ENCODE data around the gene SPATA12.

The SPATA12 gene

GRCh38 chr3:57085211-57085610 lies 24.7 kb downstream of the SPATA12 start:
- DNase-seq, result no peak

DNA sequence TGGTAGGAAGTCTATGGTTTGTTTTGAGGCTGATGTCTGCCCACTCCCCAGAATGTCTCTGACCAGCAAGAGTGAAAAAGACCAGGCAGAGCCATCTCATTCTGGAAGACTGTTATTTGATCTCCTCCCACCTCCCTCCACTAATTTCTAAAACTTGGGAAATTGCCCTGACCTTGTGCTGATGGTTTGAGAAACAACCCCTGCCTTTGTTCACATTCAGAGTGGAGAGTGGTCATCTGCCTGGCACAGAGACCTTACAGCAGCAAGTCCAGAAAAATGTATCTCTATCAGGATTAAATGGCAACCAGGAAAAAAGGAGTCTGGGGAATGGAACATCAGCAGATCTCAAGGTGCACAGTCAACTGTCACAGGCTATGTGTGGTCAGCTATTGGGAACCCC lies 25.7 kb downstream of the SPATA12 start:
- no peak for DNase-seq

DNA sequence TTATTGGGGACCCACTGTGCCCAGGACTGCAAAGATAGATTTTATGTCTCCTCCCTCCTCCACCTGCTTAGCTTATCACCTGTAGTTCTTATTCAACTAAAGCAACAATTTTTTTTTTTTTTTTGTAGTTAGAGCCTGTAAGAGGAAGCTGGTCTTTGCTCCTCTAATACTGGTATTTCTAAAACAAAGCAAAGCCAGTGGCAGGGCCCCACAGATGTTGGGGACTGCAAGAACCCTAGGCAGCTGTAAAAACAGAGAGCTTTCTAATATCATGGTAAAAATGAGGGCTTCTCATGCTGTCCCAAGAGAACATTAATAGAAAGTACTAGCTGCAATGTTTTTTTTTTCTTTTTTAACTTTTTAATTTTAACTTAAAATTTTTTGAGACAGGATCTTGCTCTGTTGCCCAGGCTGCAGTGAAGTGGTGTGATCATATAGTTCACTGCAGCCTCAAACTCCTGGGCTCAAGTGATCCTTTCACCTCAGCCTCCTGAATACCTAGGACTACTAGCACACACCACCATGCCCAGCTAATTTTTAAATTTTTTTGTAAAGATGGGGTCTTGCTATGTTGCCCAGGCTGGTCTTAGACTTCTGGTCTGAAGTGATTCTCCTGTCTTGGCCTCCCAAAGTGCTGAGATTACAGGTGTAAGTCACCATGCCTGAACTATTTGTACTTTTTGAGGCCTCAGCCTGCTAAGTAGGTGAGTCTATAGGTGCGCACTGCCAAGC lies 27.1 kb downstream of the SPATA12 start:
- no peak for DNase-seq

- DNase-seq, result no peak
Observed at GRCh38 chr3:57088503-57088902, 28.0 kb downstream of the SPATA12 start.

DNA sequence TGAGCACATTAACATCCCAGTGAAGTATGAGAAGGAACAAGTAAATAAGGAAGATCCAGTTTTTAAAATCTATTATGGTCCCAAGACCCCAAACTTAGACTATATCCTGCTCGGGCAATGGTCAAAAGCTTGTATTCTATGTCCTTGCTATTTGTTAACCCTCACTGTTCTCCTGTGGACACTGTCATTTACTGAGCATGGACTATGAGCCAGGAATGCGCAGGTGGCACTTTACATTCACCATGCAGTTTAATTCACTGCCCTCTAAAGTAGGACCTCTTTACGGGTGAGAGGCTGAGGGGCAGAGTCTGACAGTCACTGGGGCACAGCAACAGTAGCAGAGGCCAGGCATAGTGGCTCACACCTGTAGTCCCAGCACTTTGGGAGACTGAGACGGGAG lies 28.6 kb downstream of the SPATA12 start:
- DNase-seq, result no peak

DNA sequence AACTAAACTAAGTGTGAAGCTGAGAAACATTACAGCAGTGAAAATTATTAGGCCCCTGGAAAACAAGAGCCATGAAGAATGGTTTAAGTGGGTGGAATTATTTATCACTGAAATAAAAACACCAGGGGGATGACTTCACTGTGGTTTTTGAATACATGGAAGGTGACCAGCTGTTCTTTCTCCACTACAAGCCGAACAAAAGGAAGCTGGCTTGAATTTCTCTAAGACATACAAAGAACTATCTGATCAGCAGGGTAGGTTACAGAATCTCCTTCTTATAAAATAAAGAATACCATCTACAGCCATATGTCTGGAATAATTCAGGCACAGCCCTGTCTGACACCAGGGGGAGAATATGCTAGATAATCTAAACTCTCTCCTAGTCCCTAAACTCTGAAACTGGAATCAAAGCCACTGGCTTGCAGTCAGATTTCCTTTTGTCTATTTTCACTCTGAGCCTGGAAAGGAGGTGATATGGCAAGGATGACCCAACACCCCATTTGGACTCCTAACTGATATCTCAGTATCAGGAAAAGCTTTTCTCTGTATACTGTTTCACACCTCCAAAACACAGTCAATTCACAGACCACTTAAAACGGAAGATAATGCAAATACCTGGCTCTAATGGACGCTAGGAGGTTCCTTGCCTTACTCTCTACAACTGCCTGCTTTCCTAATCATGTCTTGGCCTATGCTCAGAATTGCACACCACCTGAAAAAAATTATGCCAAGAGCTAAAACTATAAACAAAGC lies 31.2 kb downstream of the SPATA12 start:
- DNase-seq, result no peak

DNA sequence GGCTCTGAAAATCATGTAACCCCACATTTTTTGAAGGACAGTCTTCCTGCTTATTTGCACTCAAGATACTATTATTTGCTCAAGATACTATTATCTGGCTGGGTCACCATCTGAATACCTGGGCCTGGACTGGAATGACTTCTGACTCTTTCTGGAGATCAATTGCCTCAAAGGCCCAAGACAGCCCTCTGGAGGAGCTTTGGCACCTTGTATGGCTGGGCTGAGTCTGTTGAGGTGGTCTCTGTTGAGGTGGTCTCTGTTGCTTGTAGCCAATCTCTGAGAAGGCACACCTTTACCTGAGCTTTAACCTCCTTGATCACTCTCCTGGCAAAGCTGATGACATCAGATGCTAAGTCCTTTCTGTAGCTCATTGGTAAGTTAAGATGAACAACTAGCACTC lies 33.0 kb downstream of the SPATA12 start:
- no peak for DNase-seq

GRCh38 chr3:57093971-57094535 lies 33.6 kb downstream of the SPATA12 start:
- DNase-seq, result no peak

GRCh38 chr3:57094575-57094974 lies 34.1 kb downstream of the SPATA12 start:
- DNase-seq, result no peak

- no peak for DNase-seq
Observed at GRCh38 chr3:57095363-57095762, 34.9 kb downstream of the SPATA12 start.

GRCh38 chr3:57097536-57097935 lies 37.1 kb downstream of the SPATA12 start:
- DNase-seq, result no peak

- DNase-seq, result no peak
Observed at GRCh38 chr3:57098418-57099310, 38.2 kb downstream of the SPATA12 start.

DNA sequence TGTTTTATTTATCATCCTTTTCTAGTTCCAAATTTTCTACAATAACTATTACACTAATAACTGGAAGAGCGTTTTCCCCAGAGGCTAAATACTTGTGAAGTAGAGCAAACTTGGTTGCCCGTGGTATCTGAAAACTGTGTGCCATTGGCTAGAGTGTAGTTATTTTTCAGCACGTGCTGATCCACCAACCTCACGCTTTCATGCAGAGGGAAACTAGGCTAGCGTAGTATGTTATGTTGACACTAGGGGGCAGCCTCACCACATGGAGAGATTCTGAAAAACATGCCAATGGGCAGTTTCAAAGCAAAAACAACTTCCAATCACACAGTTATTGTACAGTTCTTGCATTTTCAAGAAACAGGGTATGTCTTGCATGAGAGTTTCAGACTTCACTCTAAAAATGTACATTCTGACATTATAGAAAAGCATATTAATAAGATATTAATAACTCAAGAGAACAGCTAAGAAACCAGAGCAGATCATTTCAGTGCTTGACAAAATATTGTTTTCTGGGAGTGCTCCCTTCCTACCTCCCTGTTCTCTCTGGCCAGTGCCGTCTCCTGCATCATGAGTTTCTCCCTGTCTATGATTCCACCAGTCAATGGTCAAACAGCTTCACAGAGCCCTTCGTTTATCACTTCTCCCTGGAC lies 39.7 kb downstream of the SPATA12 start:
- DNase-seq, result peak; percentile 71

DNA sequence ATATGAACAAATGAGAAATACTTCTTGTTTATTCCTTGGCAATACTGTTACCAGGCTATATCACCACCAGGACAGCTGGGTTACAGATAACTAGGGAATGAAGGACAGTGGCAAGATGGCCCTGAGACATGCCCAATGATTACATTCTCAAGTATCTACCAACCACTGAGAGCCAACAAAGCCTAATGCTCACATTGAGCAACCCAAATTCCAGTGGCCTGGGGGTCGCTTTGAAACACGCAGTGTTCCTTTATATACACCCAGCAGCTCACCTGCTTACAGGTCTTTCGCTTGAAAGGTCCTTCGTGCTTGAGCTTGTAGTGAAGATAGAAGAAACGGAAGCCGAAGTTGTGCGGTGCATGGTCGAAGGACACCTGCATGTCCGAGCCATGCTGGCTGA lies 45.1 kb downstream of the SPATA12 start:
- no peak for DNase-seq

DNA sequence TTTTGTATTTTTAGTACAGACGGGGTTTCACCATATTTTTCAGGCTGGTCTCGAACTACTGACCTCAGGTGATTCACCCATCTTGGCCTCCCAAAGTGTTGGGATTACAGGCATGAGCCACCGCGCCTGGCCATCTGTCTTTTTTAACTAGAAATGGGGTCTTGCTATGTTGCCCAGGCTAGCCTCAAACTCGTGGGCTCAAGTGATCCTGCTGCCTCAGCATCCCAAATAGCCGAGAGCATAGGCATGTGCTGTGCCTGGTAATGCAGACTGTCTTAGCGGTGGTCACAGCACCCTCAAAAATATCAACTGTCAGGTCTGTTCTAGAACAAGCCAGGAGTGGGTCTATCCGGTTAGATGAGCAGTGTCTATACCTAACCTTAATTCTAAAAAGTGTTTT lies 48.2 kb downstream of the SPATA12 start:
- DNase-seq, result no peak

GRCh38 chr3:57109437-57110199 lies 49.2 kb downstream of the SPATA12 start:
- no peak for DNase-seq

- no peak for DNase-seq
Observed at GRCh38 chr3:57110214-57110613, 49.8 kb downstream of the SPATA12 start.

GRCh38 chr3:57110798-57111197 lies 50.3 kb downstream of the SPATA12 start:
- DNase-seq, result peak; percentile 46

DNA sequence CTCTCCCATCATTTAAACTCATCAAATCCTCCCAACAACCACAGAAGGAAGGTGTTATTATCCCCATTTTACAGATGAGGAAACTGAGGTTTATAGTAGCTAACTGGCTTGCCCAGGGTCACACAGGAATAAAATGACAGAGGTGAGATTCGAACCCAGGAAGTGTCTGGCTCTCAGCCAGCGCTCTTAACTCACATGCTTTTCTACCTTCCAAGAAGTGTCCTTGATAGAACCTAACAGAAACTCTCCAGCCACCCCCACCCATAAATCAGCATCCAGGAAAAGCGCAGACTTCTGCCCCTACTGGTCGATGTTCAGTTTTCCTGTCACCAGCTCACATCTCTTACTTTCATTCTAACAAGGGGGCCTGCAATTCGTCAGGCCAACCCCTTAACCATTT lies 51.7 kb downstream of the SPATA12 start:
- DNase-seq, result no peak

GRCh38 chr3:57116501-57116900 lies 56.0 kb downstream of the SPATA12 start:
- DNase-seq, result no peak

- DNase-seq, result no peak
Observed at GRCh38 chr3:57118254-57118653, 57.8 kb downstream of the SPATA12 start.

DNA sequence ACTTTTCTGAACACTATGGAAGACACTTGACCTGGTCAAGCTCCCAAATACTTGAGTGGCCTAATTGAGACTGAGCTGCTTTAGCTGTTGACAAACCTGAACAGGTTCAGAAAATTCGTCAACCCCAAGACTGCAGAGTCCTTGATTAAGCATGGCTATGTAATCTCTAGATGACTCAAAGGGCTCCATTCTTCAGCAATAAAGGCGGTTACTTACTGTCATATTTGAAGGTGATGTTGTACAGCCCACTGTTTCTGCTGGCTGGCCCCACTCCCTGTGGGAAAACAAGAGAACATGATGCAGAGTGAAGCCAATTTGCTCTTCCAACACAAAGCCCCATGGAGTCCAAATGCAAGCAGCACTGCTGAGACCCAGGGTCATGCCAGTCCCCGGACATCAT lies 59.6 kb downstream of the SPATA12 start:
- DNase-seq, result no peak

Data from NCI-H510A treated with DMSO at 0.1 percent for 48 hours (cell line).